ENCODE data around the gene ATF6. TPM values are rescaled to one million over a fixed set of nuclear protein-coding genes. Genes with fewer than 3 reads are reported as not detected.

The ATF6 gene
- total and polyA plus RNA-seq, 2 donors (not counting 1 experiment from before 2014, with no cell fraction given), result 5.7 to 26.6 TPM

GRCh38 chr1:162006081-162006480, 240.0 kb downstream of the ATF6 start:
- Histone ChIP-seq H3K9ac (ENCODE audit: low read length) (no peak overlapping the region), H3K36me3 (replicated peaks in 1 of 2; ENCODE audit: control extremely low read depth in 1 of 2, control insufficient read depth in 1 of 2, extremely low read depth in 1 of 2, insufficient read depth in 2 of 2, low read length in 1 of 2) (no peaks in the 10 kb centered on the region), H2AFZ (ENCODE audit: insufficient read depth, low read depth, low read length, poor library complexity, severe bottlenecking) (no peak overlapping the region), H3K4me3 (ENCODE audit: control extremely low read depth in 1 of 5, extremely low read depth in 1 of 5, insufficient read depth in 1 of 5, low read depth in 2 of 5, low read length in 4 of 5) (no peak overlapping the region), H3K4me1 (ENCODE audit: control insufficient read depth in 2 of 2, insufficient read depth in 2 of 2, low read length in 2 of 2) (no peaks in the 10 kb centered on the region), H3K9me3 (ENCODE audit: control extremely low read depth in 1 of 3, control insufficient read depth in 2 of 3, insufficient read depth in 1 of 3, low read length in 2 of 3) (no peaks in the 10 kb centered on the region), H3K27me3 (replicated peaks in 1 of 4; ENCODE audit: control extremely low read depth in 1 of 4, control insufficient read depth in 3 of 4, insufficient read depth in 4 of 4, low read length in 3 of 4) (no peaks in the 10 kb centered on the region), H3K4me2 (replicated peaks; ENCODE audit: low read depth, low read length, poor library complexity, severe bottlenecking) (no peak overlapping the region), H4K20me1 (ENCODE audit: control insufficient read depth, insufficient read depth, low read length, poor library complexity, severe bottlenecking) (no peaks in the 10 kb centered on the region), H3K79me2 (ENCODE audit: control insufficient read depth, insufficient read depth, low read length) (no peaks in the 10 kb centered on the region), H3K27ac (ENCODE audit: low read length in 2 of 2) (no peak overlapping the region)
- POLR2A ChIA-PET, result no interaction called here
- DNase-seq (no peak), ATAC-seq (ENCODE audit: low read depth) (no peak)
- no peaks in the 10 kb centered on the region for H3K9me3 Mint-ChIP-seq (ENCODE audit: insufficient read depth)
- CTCF ChIA-PET, result no interaction called here
- peaks cover 47% of the 10 kb centered on the region for H3K27me3 Mint-ChIP-seq
- no peak overlapping the region for H3K27ac Mint-ChIP-seq
- H3K4me3 Mint-ChIP-seq, result no peak overlapping the region
- H3K4me1 Mint-ChIP-seq, result no peaks in the 10 kb centered on the region
- no peak for TF ChIP-seq EZH2 (IDR thresholded peaks at IDR 0.05; ENCODE audit: borderline replicate concordance, insufficient read depth, low read depth, low read length, poor library complexity, severe bottlenecking)
- TF ChIP-seq, protein P1, sequence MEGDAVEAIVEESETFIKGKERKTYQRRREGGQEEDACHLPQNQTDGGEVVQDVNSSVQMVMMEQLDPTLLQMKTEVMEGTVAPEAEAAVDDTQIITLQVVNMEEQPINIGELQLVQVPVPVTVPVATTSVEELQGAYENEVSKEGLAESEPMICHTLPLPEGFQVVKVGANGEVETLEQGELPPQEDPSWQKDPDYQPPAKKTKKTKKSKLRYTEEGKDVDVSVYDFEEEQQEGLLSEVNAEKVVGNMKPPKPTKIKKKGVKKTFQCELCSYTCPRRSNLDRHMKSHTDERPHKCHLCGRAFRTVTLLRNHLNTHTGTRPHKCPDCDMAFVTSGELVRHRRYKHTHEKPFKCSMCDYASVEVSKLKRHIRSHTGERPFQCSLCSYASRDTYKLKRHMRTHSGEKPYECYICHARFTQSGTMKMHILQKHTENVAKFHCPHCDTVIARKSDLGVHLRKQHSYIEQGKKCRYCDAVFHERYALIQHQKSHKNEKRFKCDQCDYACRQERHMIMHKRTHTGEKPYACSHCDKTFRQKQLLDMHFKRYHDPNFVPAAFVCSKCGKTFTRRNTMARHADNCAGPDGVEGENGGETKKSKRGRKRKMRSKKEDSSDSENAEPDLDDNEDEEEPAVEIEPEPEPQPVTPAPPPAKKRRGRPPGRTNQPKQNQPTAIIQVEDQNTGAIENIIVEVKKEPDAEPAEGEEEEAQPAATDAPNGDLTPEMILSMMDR (IDR thresholded peaks at IDR 0.05), result no peak
- intact Hi-C loops (cut with micrococcal nuclease), result no loop called here
- 91% methylated on average over 6 of the region's 6 CpGs for WGBS (ENCODE audit: insufficient coverage)

DNA sequence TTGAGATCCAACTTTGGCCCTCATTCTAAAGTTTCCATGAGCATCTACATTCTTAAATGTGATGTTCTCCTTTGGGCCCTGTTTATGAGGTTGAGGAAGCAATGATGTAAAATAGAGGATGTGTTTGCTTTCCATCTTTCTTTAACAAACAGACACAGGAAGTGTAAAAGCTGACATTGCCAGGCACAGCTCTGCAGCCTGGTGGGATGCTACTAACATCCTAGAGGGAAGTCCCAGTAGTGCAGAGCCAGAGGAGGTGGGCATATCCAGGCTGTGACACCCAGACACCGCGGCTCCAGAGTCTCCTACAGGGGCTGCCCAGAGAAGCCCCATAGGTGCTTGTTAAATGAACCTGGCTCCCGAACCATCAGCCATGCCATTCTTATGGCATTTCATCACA, 241.3 kb downstream of the ATF6 start:
- WGBS (ENCODE audit: insufficient coverage), result 100% methylated on average over 3 of the region's 3 CpGs
- DNase-seq (no peak), ATAC-seq (ENCODE audit: low read depth) (no peak)
- CTCF ChIA-PET, result no interaction called here
- H3K27ac Mint-ChIP-seq, result no peak overlapping the region
- POLR2A ChIA-PET, result no interaction called here
- Histone ChIP-seq H3K9me3 (ENCODE audit: control extremely low read depth in 1 of 3, control insufficient read depth in 2 of 3, insufficient read depth in 1 of 3, low read length in 2 of 3) (no peaks in the 10 kb centered on the region), H2AFZ (ENCODE audit: insufficient read depth, low read depth, low read length, poor library complexity, severe bottlenecking) (no peak overlapping the region), H3K4me3 (ENCODE audit: control extremely low read depth in 1 of 5, extremely low read depth in 1 of 5, insufficient read depth in 1 of 5, low read depth in 2 of 5, low read length in 4 of 5) (no peak overlapping the region), H3K4me1 (ENCODE audit: control insufficient read depth in 2 of 2, insufficient read depth in 2 of 2, low read length in 2 of 2) (no peaks in the 10 kb centered on the region), H3K36me3 (replicated peaks in 1 of 2; ENCODE audit: control extremely low read depth in 1 of 2, control insufficient read depth in 1 of 2, extremely low read depth in 1 of 2, insufficient read depth in 2 of 2, low read length in 1 of 2) (no peaks in the 10 kb centered on the region), H3K4me2 (replicated peaks; ENCODE audit: low read depth, low read length, poor library complexity, severe bottlenecking) (no peak overlapping the region), H4K20me1 (ENCODE audit: control insufficient read depth, insufficient read depth, low read length, poor library complexity, severe bottlenecking) (no peaks in the 10 kb centered on the region), H3K9ac (ENCODE audit: low read length) (no peak overlapping the region), H3K27ac (ENCODE audit: low read length in 2 of 2) (no peak overlapping the region), H3K27me3 (replicated peaks in 1 of 4; ENCODE audit: control extremely low read depth in 1 of 4, control insufficient read depth in 3 of 4, insufficient read depth in 4 of 4, low read length in 3 of 4) (no peaks in the 10 kb centered on the region), H3K79me2 (ENCODE audit: control insufficient read depth, insufficient read depth, low read length) (no peaks in the 10 kb centered on the region)
- no peaks in the 10 kb centered on the region for H3K9me3 Mint-ChIP-seq (ENCODE audit: insufficient read depth)
- no peak for TF ChIP-seq EZH2 (IDR thresholded peaks at IDR 0.05; ENCODE audit: borderline replicate concordance, insufficient read depth, low read depth, low read length, poor library complexity, severe bottlenecking)
- TF ChIP-seq, protein P1 (IDR thresholded peaks at IDR 0.05), result no peak
- no peaks in the 10 kb centered on the region for H3K4me1 Mint-ChIP-seq
- peaks cover 49% of the 10 kb centered on the region for H3K27me3 Mint-ChIP-seq
- intact Hi-C loops (cut with micrococcal nuclease), result no loop called here
- no peak overlapping the region for H3K4me3 Mint-ChIP-seq
